Activated naive CD4-positive, alpha-beta T cell treated with anti-CD3 and anti-CD28 coated beads, Interleukin-2, amount 10 ng/mL, durations not matched to agents 7 days and 5 days (primary cell): ENCODE results near the gene SUN5.
"Not testable (repeated sequence)": the region's sequence is repeated elsewhere in the genome, so short reads cannot be mapped to it uniquely, and the experiment has no call there.

Source experiments
- CTCF ChIA-PET: fragments of 350-600 bp; sonication (Branson Sonifier 250); formaldehyde crosslinking; loops from one replicate; lab custom pipeline; 2021; ENCODE audit warnings: antibody characterized with exemption; lab: Charles Lee
- DNase-seq: peaks from one replicate; pipeline ENCODE4 v3.0.0-alpha.2; 2020
- H3K27ac Mint-ChIP-seq: one replicate; pipeline ENCODE4 v1.8.0; 2021; ENCODE audit warnings: mild to moderate bottlenecking, moderate library complexity, mixed read lengths
- H3K27me3 Mint-ChIP-seq: one replicate; pipeline ENCODE4 v1.8.0; 2021; ENCODE audit warnings: mild to moderate bottlenecking, mixed read lengths
- H3K36me3 Mint-ChIP-seq: one replicate; pipeline ENCODE4 v1.8.0; 2021; ENCODE audit warnings: mixed read lengths
- H3K4me1 Mint-ChIP-seq: one replicate; pipeline ENCODE4 v1.8.0; 2021; ENCODE audit warnings: mixed read lengths
- H3K4me3 Mint-ChIP-seq: one replicate; pipeline ENCODE4 v1.8.0; 2021; ENCODE audit warnings: mild to moderate bottlenecking, moderate library complexity, mixed read lengths
- H3K9me3 Mint-ChIP-seq: one replicate; pipeline ENCODE4 v1.8.0; 2021; ENCODE audit warnings: mixed read lengths

The SUN5 gene

GRCh38 chr20:32975698-32976674, 28.2 kb downstream of the SUN5 start:
- DNase-seq = no peak
- Mint-ChIP-seq H3K4me3 (no peak overlapping the region), H3K27me3 (no peaks in the 10 kb centered on the region), H3K4me1 (peaks cover 13% of the 10 kb centered on the region), H3K9me3 (peaks cover 32% of the 10 kb centered on the region), H3K27ac (peak overlapping the region; percentile 80), H3K36me3 (peaks cover 23% of the 10 kb centered on the region)
- CTCF ChIA-PET = interaction anchor here (0.7 to 1.3 kb wide), 3 partner anchors 9 to 30 kb away, joined by 3 read pairs; no protein-coding TSS in a partner anchor

GRCh38 chr20:32975121-32975520, 29.1 kb downstream of the SUN5 start:
- Mint-ChIP-seq H3K36me3 (peaks cover 23% of the 10 kb centered on the region), H3K4me1 (peaks cover 13% of the 10 kb centered on the region), H3K9me3 (peaks cover 32% of the 10 kb centered on the region)
- H3K27me3 Mint-ChIP-seq, DNase-seq, H3K4me3 Mint-ChIP-seq, CTCF ChIA-PET, H3K27ac Mint-ChIP-seq: not testable (repeated sequence)

- CTCF ChIA-PET = interaction anchor here (0.5 to 4.7 kb wide), 2 partner anchors 29 to 1387 kb away, joined by 3 to 24 read pairs; no protein-coding TSS in a partner anchor
- H3K4me1 Mint-ChIP-seq = peaks cover 13% of the 10 kb centered on the region
Observed at GRCh38 chr20:32974204-32975064, 29.8 kb downstream of the SUN5 start.

GRCh38 chr20:32973077-32973717, 31.0 kb downstream of the SUN5 start:
- CTCF ChIA-PET = interaction anchor here (0.5 to 4.7 kb wide), 2 partner anchors 27 to 1386 kb away, joined by 3 to 24 read pairs; no protein-coding TSS in a partner anchor
- Mint-ChIP-seq H3K27me3 (no peaks in the 10 kb centered on the region), H3K4me1 (peaks cover 13% of the 10 kb centered on the region), H3K4me3 (peak overlapping the region; percentile 39), H3K36me3 (peaks cover 23% of the 10 kb centered on the region), H3K9me3 (peaks cover 32% of the 10 kb centered on the region), H3K27ac (no peak overlapping the region)
- DNase-seq = no peak

More at GRCh38 chr20:32974204-32975064, 29.8 kb downstream of the SUN5 start:
- not testable (repeated sequence) for DNase-seq, H3K27me3 Mint-ChIP-seq, H3K27ac Mint-ChIP-seq, H3K4me3 Mint-ChIP-seq
- Mint-ChIP-seq H3K36me3 (peaks cover 23% of the 10 kb centered on the region), H3K9me3 (peaks cover 32% of the 10 kb centered on the region)

- H3K27me3 Mint-ChIP-seq = no peaks in the 10 kb centered on the region
- peak; percentile 89 for DNase-seq
- H3K27ac Mint-ChIP-seq = no peak overlapping the region
- H3K36me3 Mint-ChIP-seq = peaks cover 21% of the 10 kb centered on the region
- peaks cover 13% of the 10 kb centered on the region for H3K4me1 Mint-ChIP-seq
- CTCF ChIA-PET = interaction anchor here (0.7 to 4.7 kb wide), 3 partner anchors 27 to 70 kb away, joined by 3 to 24 read pairs (median 3); no protein-coding TSS in a partner anchor
- peaks cover 25% of the 10 kb centered on the region for H3K9me3 Mint-ChIP-seq
- peak overlapping the region; percentile 39 for H3K4me3 Mint-ChIP-seq
Observed at GRCh38 chr20:32972181-32973076, 31.8 kb downstream of the SUN5 start.

GRCh38 chr20:32971703-32972161, 32.5 kb downstream of the SUN5 start:
- Mint-ChIP-seq H3K4me1 (peaks cover 8% of the 10 kb centered on the region), H3K27me3 (no peaks in the 10 kb centered on the region), H3K4me3 (no peak overlapping the region), H3K36me3 (peaks cover 18% of the 10 kb centered on the region), H3K27ac (no peak overlapping the region), H3K9me3 (peaks cover 18% of the 10 kb centered on the region)
- DNase-seq = peak; percentile 55
- CTCF ChIA-PET = interaction anchor here (0.8 to 4.7 kb wide), 3 partner anchors 19 to 33 kb away, joined by 3 to 24 read pairs (median 3); no protein-coding TSS in a partner anchor

- H3K4me3 Mint-ChIP-seq = peak overlapping the region; percentile 14
- H3K4me1 Mint-ChIP-seq = no peaks in the 10 kb centered on the region
Observed at GRCh38 chr20:32970973-32971300, 33.3 kb downstream of the SUN5 start.

GRCh38 chr20:32970115-32970972, 33.9 kb downstream of the SUN5 start:
- CTCF ChIA-PET = interaction anchor here (1.5 to 4.7 kb wide), 2 partner anchors 20 to 25 kb away, joined by 3 to 24 read pairs; no protein-coding TSS in a partner anchor
- no peak for DNase-seq
- no peaks in the 10 kb centered on the region for H3K4me1 Mint-ChIP-seq
- no peak overlapping the region for H3K4me3 Mint-ChIP-seq
- peaks cover 9% of the 10 kb centered on the region for H3K36me3 Mint-ChIP-seq
- H3K27me3 Mint-ChIP-seq = no peaks in the 10 kb centered on the region
- peaks cover 6% of the 10 kb centered on the region for H3K9me3 Mint-ChIP-seq
- no peak overlapping the region for H3K27ac Mint-ChIP-seq

More at GRCh38 chr20:32970973-32971300, 33.3 kb downstream of the SUN5 start:
- no peak for DNase-seq
- Mint-ChIP-seq H3K9me3 (peaks cover 10% of the 10 kb centered on the region), H3K27ac (no peak overlapping the region), H3K27me3 (no peaks in the 10 kb centered on the region), H3K36me3 (peaks cover 11% of the 10 kb centered on the region)
- CTCF ChIA-PET = interaction anchor here (1.5 to 4.7 kb wide), 2 partner anchors 20 to 25 kb away, joined by 3 to 24 read pairs; no protein-coding TSS in a partner anchor

- CTCF ChIA-PET = interaction anchor here (1.2 to 1.6 kb wide), 2 partner anchors 24 to 68 kb away, joined by 4 to 5 read pairs; no protein-coding TSS in a partner anchor
- Mint-ChIP-seq H3K9me3 (peaks cover under 1% of the 10 kb centered on the region), H3K27ac (no peak overlapping the region), H3K4me3 (no peak overlapping the region), H3K36me3 (peaks cover 3% of the 10 kb centered on the region), H3K4me1 (peaks cover 2% of the 10 kb centered on the region), H3K27me3 (no peaks in the 10 kb centered on the region)
- DNase-seq = no peak
Observed at GRCh38 chr20:32969356-32970114, 34.7 kb downstream of the SUN5 start.

- no peak overlapping the region for H3K27ac Mint-ChIP-seq
- DNase-seq = no peak
- H3K36me3 Mint-ChIP-seq = peaks cover 3% of the 10 kb centered on the region
- CTCF ChIA-PET = interaction anchor here (1.2 to 3.7 kb wide), 4 partner anchors 23 to 67 kb away, joined by 4 to 19 read pairs (median 4); partner anchors contain the start of gene SUN5
- H3K9me3 Mint-ChIP-seq = no peaks in the 10 kb centered on the region
- peak overlapping the region; percentile 0 for H3K4me3 Mint-ChIP-seq
- H3K4me1 Mint-ChIP-seq = peaks cover 8% of the 10 kb centered on the region
- H3K27me3 Mint-ChIP-seq = peaks cover 4% of the 10 kb centered on the region
Observed at GRCh38 chr20:32968478-32969241, 35.6 kb downstream of the SUN5 start.
